ENCODE data around the gene SRSF10. TPM values are rescaled to one million over a fixed set of nuclear protein-coding genes. Genes with fewer than 3 reads are reported as not detected.
"Not testable (repeated sequence)": the region's sequence is repeated elsewhere in the genome, so short reads cannot be mapped to it uniquely, and the experiment has no call there.

Gene SRSF10
- 100 to 1,000 TPM in 10 of 12 donors, 10 to 100 TPM in 1, not detected in 1; 83.8 to 188 (median 133) TPM for polyA plus RNA-seq (ENCODE audit: insufficient read length in 12 of 12)
- long read RNA-seq, donor 1, transcript SRSF10-212 (3 exons, 790 nt), result major isoform, 21 of 59 reads
- long read RNA-seq, donor 1, partial matches to known transcripts, result 0 of 59 reads
- long read RNA-seq, donor 1, other reads (novel, unspliced or antisense), result 34 of 59 reads
- long read RNA-seq, donor 2, partial matches to known transcripts, result 0 of 21 reads
- long read RNA-seq, donor 2, other reads (novel, unspliced or antisense), result 17 of 21 reads
- long read RNA-seq, donor 3, transcript SRSF10-212 (3 exons, 790 nt), result major isoform, 6 of 7 reads
- long read RNA-seq, donor 3, partial matches to known transcripts, result 0 of 7 reads
- long read RNA-seq, donor 3, other reads (novel, unspliced or antisense), result 0 of 7 reads
- long read RNA-seq, donor 4, transcript SRSF10-212 (3 exons, 790 nt), result major isoform, 5 of 6 reads
- long read RNA-seq, donor 4, partial matches to known transcripts, result 0 of 6 reads
- long read RNA-seq, donor 4, other reads (novel, unspliced or antisense), result 0 of 6 reads
- long read RNA-seq, donor 5, transcript SRSF10-212 (3 exons, 790 nt), result major isoform, 12 of 45 reads
- long read RNA-seq, donor 5, partial matches to known transcripts, result 0 of 45 reads
- long read RNA-seq, donor 5, other reads (novel, unspliced or antisense), result 31 of 45 reads
- long read RNA-seq, donor 6, transcript SRSF10-212 (3 exons, 790 nt), result major isoform, 8 of 21 reads
- long read RNA-seq, donor 6, partial matches to known transcripts, result 6 of 21 reads
- long read RNA-seq, donor 6, other reads (novel, unspliced or antisense), result 6 of 21 reads
- long read RNA-seq, donor 7, partial matches to known transcripts, result 0 of 5 reads
- long read RNA-seq, donor 7, other reads (novel, unspliced or antisense), result 0 of 5 reads
- long read RNA-seq, donor 8, transcript SRSF10-212 (3 exons, 790 nt), result major isoform, 9 of 41 reads
- long read RNA-seq, donor 8, partial matches to known transcripts, result 19 of 41 reads
- long read RNA-seq, donor 8, other reads (novel, unspliced or antisense), result 12 of 41 reads
- long read RNA-seq, donor 9, partial matches to known transcripts, result 0 of 4 reads
- long read RNA-seq, donor 9, other reads (novel, unspliced or antisense), result 0 of 4 reads
- long read RNA-seq, donor 10, transcript SRSF10-212 (3 exons, 790 nt), result major isoform, 6 of 15 reads
- long read RNA-seq, donor 10, partial matches to known transcripts, result 9 of 15 reads
- long read RNA-seq, donor 10, other reads (novel, unspliced or antisense), result 0 of 15 reads
- long read RNA-seq, donor 11, partial matches to known transcripts, result 7 of 20 reads
- long read RNA-seq, donor 11, other reads (novel, unspliced or antisense), result 12 of 20 reads

DNA sequence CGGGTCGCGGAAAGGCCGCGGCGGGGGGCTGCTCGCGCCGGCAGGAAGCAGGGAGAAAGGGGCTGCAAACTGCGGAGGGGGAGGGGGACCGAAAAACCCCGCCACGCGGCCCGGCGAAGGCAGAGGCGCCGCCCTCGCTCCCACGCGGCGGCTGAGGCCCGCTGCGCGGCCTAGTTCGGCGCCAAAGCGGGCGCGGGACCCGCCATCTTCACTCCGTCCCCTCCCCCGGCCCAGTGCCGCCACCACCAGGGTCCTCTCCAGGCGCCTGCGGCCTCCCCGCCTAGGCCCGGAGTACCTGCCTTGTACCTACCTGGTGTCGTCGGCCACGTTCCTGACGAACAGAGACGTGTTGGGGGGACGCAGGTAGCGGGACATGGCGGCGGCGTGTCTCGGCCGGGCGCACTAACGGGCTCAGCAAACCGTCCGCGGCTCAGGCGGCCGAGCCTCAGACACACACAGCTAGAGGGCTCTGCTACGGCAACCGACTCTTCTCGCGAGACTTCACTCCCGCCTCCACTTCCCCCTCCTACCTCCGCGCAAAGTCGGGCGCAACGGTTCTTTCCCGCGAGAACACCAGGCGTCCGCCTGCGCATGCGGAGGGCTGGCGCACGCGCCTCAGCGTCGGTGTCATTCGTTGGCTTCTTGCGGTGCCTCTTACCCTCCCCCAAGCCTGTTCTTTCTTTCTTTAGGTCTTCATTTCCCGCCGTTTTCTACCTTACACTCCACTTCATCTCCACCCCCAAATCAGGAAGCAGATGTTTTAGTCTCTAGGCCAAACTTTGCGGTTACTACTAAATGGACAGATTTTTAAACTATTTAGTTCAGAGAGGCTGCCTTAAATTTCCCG, at the start of gene SRSF10:
Gene SRSF10, minus strand, starts transcription at position 447 of the 847 bp plus-strand sequence. Its CDS starts 72 bp downstream, at position 375.
- DNase-seq, result peak; percentile 99

GRCh38 chr1:24027838-24028468, 47.8 kb upstream of the SRSF10 start:
- peak; percentile 57 for DNase-seq

GRCh38 chr1:24022581-24023361, 42.6 kb upstream of the SRSF10 start:
- DNase-seq, result no peak

GRCh38 chr1:24021403-24022266, 41.5 kb upstream of the SRSF10 start:
- no peak for DNase-seq

GRCh38 chr1:24020470-24020869, 40.3 kb upstream of the SRSF10 start:
- no peak for DNase-seq

- no peak for DNase-seq
These were observed 39.9 kb upstream of the SRSF10 start for GRCh38 chr1:24020025-24020424.

DNA sequence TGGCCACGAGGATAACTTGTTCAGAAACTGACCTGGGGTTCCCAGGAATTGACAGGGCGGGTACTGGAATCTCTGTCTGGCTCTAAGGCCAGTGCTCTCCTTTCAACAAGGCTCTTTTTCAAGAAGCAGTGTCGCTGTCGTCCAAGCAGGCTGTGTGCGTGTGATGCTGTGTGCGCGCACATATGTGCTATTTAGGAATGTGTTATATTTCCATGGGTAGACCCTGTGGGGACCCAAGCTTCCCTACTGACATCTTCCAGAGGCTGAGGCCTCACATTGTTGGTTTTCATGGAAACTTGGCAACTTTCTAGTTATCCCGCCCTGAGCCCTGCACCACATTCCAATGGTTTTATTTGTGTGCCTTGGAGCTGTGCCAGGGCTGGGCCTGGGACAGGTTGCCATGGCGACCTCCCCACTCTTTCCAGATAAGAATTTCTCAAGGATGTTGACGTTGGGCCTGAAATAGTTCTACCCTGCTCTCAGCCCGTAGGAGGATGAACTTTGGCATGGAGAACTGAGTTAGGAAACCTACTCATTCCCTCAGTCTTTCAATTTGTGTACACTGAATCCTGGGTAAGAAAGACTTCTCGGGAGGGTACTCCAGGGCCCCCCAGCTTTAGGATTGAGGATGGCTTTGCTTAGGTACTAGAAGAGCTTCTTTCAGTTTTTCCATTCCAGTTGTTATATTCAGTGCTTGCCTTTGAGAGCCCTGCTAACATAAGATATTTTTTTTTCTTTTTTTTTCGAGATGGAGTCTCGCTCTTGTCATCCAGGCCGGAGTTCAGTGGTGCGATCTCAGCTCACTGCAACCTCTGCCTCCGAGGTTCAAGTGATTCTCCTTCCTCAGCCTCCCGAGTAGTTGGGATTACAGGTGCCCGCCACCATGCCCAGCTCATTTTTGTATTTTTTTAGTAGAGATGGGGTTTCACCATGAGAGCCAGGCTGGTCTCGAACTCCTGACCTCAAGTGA, 38.8 kb upstream of the SRSF10 start:
- DNase-seq, result peak; percentile 96

DNA sequence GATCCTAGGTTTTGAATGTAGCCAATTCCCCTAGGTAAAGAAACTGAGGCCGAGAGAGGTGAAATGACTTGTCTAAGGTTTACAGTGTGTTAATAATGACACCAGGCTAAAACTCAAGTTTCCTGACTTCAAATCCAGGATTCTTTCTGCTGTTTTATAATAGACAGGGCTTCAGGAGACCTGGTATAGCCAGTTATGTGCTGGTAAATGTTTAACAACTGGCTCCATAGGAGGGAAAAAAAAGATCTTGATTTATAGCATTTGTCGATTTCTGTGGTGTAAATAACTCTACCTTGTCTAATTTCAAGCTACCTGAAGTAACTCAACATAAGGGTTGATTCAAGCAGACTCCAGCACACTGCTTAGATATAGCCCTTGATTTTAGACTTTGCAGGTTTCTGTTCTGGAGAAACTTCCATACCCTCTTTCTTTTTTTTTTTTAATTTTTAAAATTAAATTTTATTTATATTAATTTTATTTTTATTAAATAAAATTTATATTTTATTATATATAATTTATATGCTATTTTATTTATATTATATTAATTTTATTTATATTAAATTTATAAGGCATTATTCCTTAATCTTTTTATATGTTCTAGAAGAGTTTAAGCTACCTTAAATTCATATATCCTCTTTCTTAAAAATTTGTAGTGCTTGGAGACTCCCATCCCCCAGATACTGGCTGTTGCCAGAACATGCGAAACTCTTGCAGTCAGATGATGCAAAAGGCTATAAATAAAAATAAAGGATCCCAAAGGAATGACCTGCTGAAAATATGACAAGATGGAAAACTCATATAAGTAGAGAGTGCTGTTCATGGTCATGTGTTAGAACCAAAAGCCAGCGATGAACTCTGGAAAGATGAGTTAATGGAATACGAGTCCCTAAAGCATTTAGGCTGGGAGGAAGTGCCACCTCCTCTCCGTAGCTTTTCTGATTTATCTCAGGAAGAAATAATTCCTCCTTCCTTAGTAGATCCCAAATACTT, 35.4 kb upstream of the SRSF10 start:
- DNase-seq, result peak; percentile 93

GRCh38 chr1:24012878-24013277, 32.8 kb upstream of the SRSF10 start:
- not testable (repeated sequence) for DNase-seq

DNA sequence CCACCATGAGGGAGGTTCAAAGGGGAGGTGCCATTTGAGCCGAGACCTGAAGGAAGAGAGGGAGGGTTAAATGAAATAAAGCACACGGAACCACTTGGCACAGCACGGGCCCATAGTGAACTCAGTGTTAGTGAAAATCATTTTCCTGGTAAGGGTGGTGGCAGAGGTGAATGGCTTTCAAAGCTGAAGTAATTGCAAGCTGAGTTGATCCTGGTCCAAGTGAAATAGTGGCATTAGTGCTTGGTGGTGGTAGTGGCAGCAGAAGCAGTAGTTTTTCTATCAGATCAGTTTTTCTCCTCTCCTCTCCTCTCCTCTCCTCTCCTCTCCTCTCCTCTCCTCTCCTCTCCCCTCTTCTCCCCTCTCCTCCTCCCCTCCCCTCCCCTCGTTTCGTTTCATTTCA, 30.5 kb upstream of the SRSF10 start:
- DNase-seq, result no peak

DNA sequence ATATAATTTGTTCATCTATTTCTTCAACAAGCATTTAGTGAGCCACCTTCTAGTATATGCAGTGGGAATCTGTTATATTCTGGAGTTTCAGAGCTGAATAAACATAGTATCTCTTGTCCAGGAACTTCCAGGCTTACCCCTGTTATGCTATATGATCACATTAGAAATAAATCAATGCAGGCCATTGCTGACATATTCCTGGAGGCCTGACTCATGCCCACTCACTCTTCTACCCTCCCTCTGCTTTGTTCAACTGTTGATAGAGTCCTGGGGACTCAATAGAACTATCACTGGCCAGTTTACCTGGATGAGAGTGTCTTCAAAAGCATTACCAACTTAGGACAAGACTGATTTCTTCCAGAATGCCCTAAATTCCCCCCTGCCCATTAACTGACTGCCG, 29.3 kb upstream of the SRSF10 start:
- no peak for DNase-seq

GRCh38 chr1:24008574-24009184, 28.6 kb upstream of the SRSF10 start:
- not testable (repeated sequence) for DNase-seq

- no peak for DNase-seq
These were observed 27.0 kb upstream of the SRSF10 start for GRCh38 chr1:24007079-24007478.

DNA sequence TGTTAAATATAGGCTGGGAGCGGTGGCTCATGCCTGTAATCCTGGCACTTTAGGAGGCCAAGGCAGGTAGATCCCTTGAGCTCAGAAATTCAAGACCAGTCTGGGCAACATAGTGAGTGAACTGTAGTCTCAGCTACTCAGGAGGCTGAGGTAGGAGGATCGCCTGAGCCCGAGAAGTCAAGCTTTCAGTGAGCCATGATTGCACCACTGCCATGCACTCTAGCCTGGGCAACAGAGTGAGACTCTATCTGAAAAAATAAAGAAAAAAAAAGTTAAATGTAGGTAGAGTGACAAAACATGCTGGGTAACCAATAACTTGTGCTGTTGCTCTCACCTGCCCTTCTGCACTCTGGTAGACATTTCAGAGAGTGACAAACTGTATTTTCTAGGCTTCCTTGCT, 25.0 kb upstream of the SRSF10 start:
- no peak for DNase-seq

GRCh38 chr1:24004132-24004531, 24.0 kb upstream of the SRSF10 start:
- no peak for DNase-seq

Data from muscle of arm (tissue), 14 donors.